HG03378 (cell line): ENCODE measurements around the gene CGREF1.
"Not testable (repeated sequence)": the region's sequence is repeated elsewhere in the genome, so short reads cannot be mapped to it uniquely, and the experiment has no call there.

Source experiments
- ATAC-seq: cut with Tn5 transposase; IDR thresholded peaks from one replicate; pipeline ENCODE4 v1.9.1; 2021; ENCODE audit warnings: mild to moderate bottlenecking, moderate library complexity; ENCODE audit not compliant: unreplicated experiment

Gene CGREF1

GRCh38 chr2:27111392-27112078, 7.4 kb downstream of the CGREF1 start:
- not testable (repeated sequence) for ATAC-seq

- not testable (repeated sequence) for ATAC-seq
These were observed 8.2 kb downstream of the CGREF1 start for GRCh38 chr2:27110603-27111352.

- no peak for ATAC-seq
These were observed 9.8 kb downstream of the CGREF1 start for GRCh38 chr2:27109083-27109482.

GRCh38 chr2:27108221-27108620, 10.7 kb downstream of the CGREF1 start:
- no peak for ATAC-seq

GRCh38 chr2:27105981-27106380, 12.9 kb downstream of the CGREF1 start:
- no peak for ATAC-seq

GRCh38 chr2:27102329-27102728, 16.6 kb downstream of the CGREF1 start:
- ATAC-seq = no peak

- no peak for ATAC-seq
These were observed 18.9 kb downstream of the CGREF1 start for GRCh38 chr2:27100036-27100435.

- ATAC-seq = no peak
These were observed 19.5 kb downstream of the CGREF1 start for GRCh38 chr2:27099334-27099955.

GRCh38 chr2:27097341-27097740, 21.6 kb downstream of the CGREF1 start:
- no peak for ATAC-seq

- ATAC-seq = no peak
These were observed 22.1 kb downstream of the CGREF1 start for GRCh38 chr2:27096748-27097297.

GRCh38 chr2:27095745-27096651, 22.9 kb downstream of the CGREF1 start:
- no peak for ATAC-seq

GRCh38 chr2:27095427-27095744, 23.5 kb downstream of the CGREF1 start:
- no peak for ATAC-seq

- no peak for ATAC-seq
These were observed 24.5 kb downstream of the CGREF1 start for GRCh38 chr2:27094353-27094984.

GRCh38 chr2:27093430-27094352, 25.2 kb downstream of the CGREF1 start:
- no peak for ATAC-seq

GRCh38 chr2:27092696-27093429, 26.1 kb downstream of the CGREF1 start:
- ATAC-seq = no peak

GRCh38 chr2:27091746-27092695, 26.9 kb downstream of the CGREF1 start:
- no peak for ATAC-seq
